ENCODE data around the gene RPN1. TPM values are rescaled to one million over a fixed set of nuclear protein-coding genes. Genes with fewer than 3 reads are reported as not detected.

RPN1 gene
- total RNA-seq, 2 experiments from 2014 or later = 123 to 149 TPM

- Histone ChIP-seq H3K4me1 (ENCODE audit: insufficient read depth, low read length, poor library complexity, severe bottlenecking) (no peaks in the 10 kb centered on the region), H3K79me2 (ENCODE audit: insufficient read depth, low read depth, low read length) (no peaks in the 10 kb centered on the region), H3K9me3 (ENCODE audit: low read length) (no peaks in the 10 kb centered on the region), H2AFZ (ENCODE audit: low read length) (no peak overlapping the region), H3K4me3 (ENCODE audit: low read depth, low read length, poor library complexity, severe bottlenecking) (no peak overlapping the region), H3K36me3 (ENCODE audit: insufficient read depth, low read length) (no peaks in the 10 kb centered on the region), H3K9me2 (ENCODE audit: insufficient read depth, low read length) (no peaks in the 10 kb centered on the region), H3K4me2 (ENCODE audit: low read length) (no peak overlapping the region), H4K20me1 (ENCODE audit: insufficient read depth, low read length) (no peaks in the 10 kb centered on the region), H3K27ac (ENCODE audit: low read depth, low read length, poor library complexity, severe bottlenecking) (no peak overlapping the region)
- no peak for TF ChIP-seq EZH2phosphoT487 (IDR thresholded peaks at IDR 0.05; ENCODE audit: borderline replicate concordance, low read depth, low read length)
- POLR2A ChIA-PET = interaction anchor here (0.7 kb wide), 1 partner anchor 893 kb away, joined by 3 read pairs; no protein-coding TSS in a partner anchor
- CTCF ChIA-PET (ENCODE audit: unreplicated experiment) = interaction anchor here (0.6 kb wide), 1 partner anchor 587 kb away, joined by 3 read pairs; no protein-coding TSS in a partner anchor
- BruUV-seq (replicated peaks) = no TSS peak
- intact Hi-C loops (cut with micrococcal nuclease; ENCODE audit: unreplicated experiment) = no loop called here
- DNase-seq (ENCODE audit: low spot score) = no peak
Observed at GRCh38 chr3:128598884-128599664, 51.5 kb downstream of the RPN1 start.

GRCh38 chr3:128597900-128598299 lies 52.7 kb downstream of the RPN1 start:
- Histone ChIP-seq H3K36me3 (ENCODE audit: insufficient read depth, low read length) (no peaks in the 10 kb centered on the region), H3K9me2 (ENCODE audit: insufficient read depth, low read length) (no peaks in the 10 kb centered on the region), H3K9me3 (ENCODE audit: low read length) (no peaks in the 10 kb centered on the region), H3K4me2 (ENCODE audit: low read length) (no peak overlapping the region), H3K4me3 (ENCODE audit: low read depth, low read length, poor library complexity, severe bottlenecking) (no peak overlapping the region), H3K27ac (ENCODE audit: low read depth, low read length, poor library complexity, severe bottlenecking) (no peak overlapping the region), H2AFZ (ENCODE audit: low read length) (no peak overlapping the region), H4K20me1 (ENCODE audit: insufficient read depth, low read length) (no peaks in the 10 kb centered on the region), H3K4me1 (ENCODE audit: insufficient read depth, low read length, poor library complexity, severe bottlenecking) (no peaks in the 10 kb centered on the region), H3K79me2 (ENCODE audit: insufficient read depth, low read depth, low read length) (no peaks in the 10 kb centered on the region)
- DNase-seq (ENCODE audit: low spot score) = no peak
- BruUV-seq (replicated peaks) = no TSS peak
- ChIA-PET CTCF (ENCODE audit: unreplicated experiment) (no interaction called here), POLR2A (no interaction called here)
- no peak for TF ChIP-seq EZH2phosphoT487 (IDR thresholded peaks at IDR 0.05; ENCODE audit: borderline replicate concordance, low read depth, low read length)
- TF ChIP-seq, protein P1, sequence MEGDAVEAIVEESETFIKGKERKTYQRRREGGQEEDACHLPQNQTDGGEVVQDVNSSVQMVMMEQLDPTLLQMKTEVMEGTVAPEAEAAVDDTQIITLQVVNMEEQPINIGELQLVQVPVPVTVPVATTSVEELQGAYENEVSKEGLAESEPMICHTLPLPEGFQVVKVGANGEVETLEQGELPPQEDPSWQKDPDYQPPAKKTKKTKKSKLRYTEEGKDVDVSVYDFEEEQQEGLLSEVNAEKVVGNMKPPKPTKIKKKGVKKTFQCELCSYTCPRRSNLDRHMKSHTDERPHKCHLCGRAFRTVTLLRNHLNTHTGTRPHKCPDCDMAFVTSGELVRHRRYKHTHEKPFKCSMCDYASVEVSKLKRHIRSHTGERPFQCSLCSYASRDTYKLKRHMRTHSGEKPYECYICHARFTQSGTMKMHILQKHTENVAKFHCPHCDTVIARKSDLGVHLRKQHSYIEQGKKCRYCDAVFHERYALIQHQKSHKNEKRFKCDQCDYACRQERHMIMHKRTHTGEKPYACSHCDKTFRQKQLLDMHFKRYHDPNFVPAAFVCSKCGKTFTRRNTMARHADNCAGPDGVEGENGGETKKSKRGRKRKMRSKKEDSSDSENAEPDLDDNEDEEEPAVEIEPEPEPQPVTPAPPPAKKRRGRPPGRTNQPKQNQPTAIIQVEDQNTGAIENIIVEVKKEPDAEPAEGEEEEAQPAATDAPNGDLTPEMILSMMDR (conservative IDR thresholded peaks at IDR 0.05; ENCODE audit: low read length) = no peak
- intact Hi-C loops (cut with micrococcal nuclease; ENCODE audit: unreplicated experiment) = no loop called here

GRCh38 chr3:128592864-128593263 lies 57.8 kb downstream of the RPN1 start:
- Histone ChIP-seq H2AFZ (ENCODE audit: low read length) (no peak overlapping the region), H3K79me2 (ENCODE audit: insufficient read depth, low read depth, low read length) (no peaks in the 10 kb centered on the region), H3K9me2 (ENCODE audit: insufficient read depth, low read length) (no peaks in the 10 kb centered on the region), H4K20me1 (ENCODE audit: insufficient read depth, low read length) (no peaks in the 10 kb centered on the region), H3K9me3 (ENCODE audit: low read length) (no peaks in the 10 kb centered on the region), H3K4me2 (ENCODE audit: low read length) (no peak overlapping the region), H3K4me3 (ENCODE audit: low read depth, low read length, poor library complexity, severe bottlenecking) (no peak overlapping the region), H3K4me1 (ENCODE audit: insufficient read depth, low read length, poor library complexity, severe bottlenecking) (no peaks in the 10 kb centered on the region), H3K36me3 (ENCODE audit: insufficient read depth, low read length) (no peaks in the 10 kb centered on the region), H3K27ac (ENCODE audit: low read depth, low read length, poor library complexity, severe bottlenecking) (no peak overlapping the region)
- ChIA-PET CTCF (ENCODE audit: unreplicated experiment) (no interaction called here), POLR2A (no interaction called here)
- no peak for DNase-seq (ENCODE audit: low spot score)
- TF ChIP-seq EZH2phosphoT487 (IDR thresholded peaks at IDR 0.05; ENCODE audit: borderline replicate concordance, low read depth, low read length) = no peak
- TF ChIP-seq, protein P1 (conservative IDR thresholded peaks at IDR 0.05; ENCODE audit: low read length) = no peak
- no TSS peak for BruUV-seq (replicated peaks)
- intact Hi-C loops (cut with micrococcal nuclease; ENCODE audit: unreplicated experiment) = no loop called here
